CD14-positive monocyte (primary cell): ENCODE measurements around the gene MEOX2. TPM values are rescaled to one million over a fixed set of nuclear protein-coding genes. Genes with fewer than 3 reads are reported as not detected.

Source experiments
- DNase-seq, 3 donors: peaks; one replicate each; pipeline ENCODE4 v3.0.0-alpha.2; 2011 to 2022
- H2AFZ ChIP-seq: 2 replicates; pipeline ENCODE4 v1.6.0; 2012; ENCODE audit warnings: mild to moderate bottlenecking, low read depth, low read length, inconsistent platforms; ENCODE audit not compliant: insufficient read depth, poor library complexity, severe bottlenecking
- H3K27ac ChIP-seq, 2 donors: 1 replicate in 1 of 2; 2 replicates in 1 of 2; pipeline ENCODE4 v1.5.1; 2012 to 2013; ENCODE audit warnings: low read length in 2 of 2, control low read depth in 1 of 2, inconsistent platforms in 1 of 2, low read depth in 1 of 2, mild to moderate bottlenecking in 1 of 2
- H3K27me3 ChIP-seq, 2 donors: one replicate each; pipeline versions ENCODE4 v1.6.0 to v1.6.1; 2011 to 2013; ENCODE audit warnings: low read length in 2 of 2; ENCODE audit not compliant: control insufficient read depth in 2 of 2, insufficient read depth in 2 of 2
- H3K36me3 ChIP-seq, 2 donors: replicated peaks in 1 of 2; 1 replicate in 1 of 2; 2 replicates in 1 of 2; pipeline versions ENCODE4 v1.5.1 to v1.6.1; 2012 to 2013; ENCODE audit warnings: low read length in 2 of 2, control low read depth in 1 of 2, inconsistent platforms in 1 of 2, mild to moderate bottlenecking in 1 of 2; ENCODE audit not compliant: insufficient read depth in 2 of 2, control insufficient read depth in 1 of 2
- H3K4me1 ChIP-seq, 2 donors: 1 replicate in 1 of 2; 2 replicates in 1 of 2; pipeline versions ENCODE4 v1.5.1 to v1.6.1; 2012 to 2013; ENCODE audit warnings: low read length in 2 of 2, control low read depth in 1 of 2, inconsistent platforms in 1 of 2, mild to moderate bottlenecking in 1 of 2, moderate library complexity in 1 of 2; ENCODE audit not compliant: insufficient read depth in 2 of 2, control insufficient read depth in 1 of 2
- H3K4me2 ChIP-seq: replicated peaks from 2 replicates; pipeline ENCODE3; 2012; ENCODE audit warnings: low read length, moderate library complexity, mild to moderate bottlenecking; ENCODE audit not compliant: poor library complexity, severe bottlenecking; ENCODE audit errors: extremely low read depth
- H3K4me3 ChIP-seq, 3 experiments: fragments of 200-600 bp in 1 of 3; sonication (generic) in 1 of 3; replicated peaks in 1 of 3; 1 replicate in 2 of 3; 2 replicates in 1 of 3; pipeline ENCODE4 v1.5.1; 2011 to 2013; ENCODE audit warnings: low read length in 3 of 3, mild to moderate bottlenecking in 3 of 3, control low read depth in 2 of 3, low read depth in 2 of 3, inconsistent platforms in 1 of 3, moderate library complexity in 1 of 3
- H3K79me2 ChIP-seq: 2 replicates; pipeline ENCODE4 v1.6.0; 2012; ENCODE audit warnings: mild to moderate bottlenecking, control low read depth, inconsistent platforms, low read length, moderate library complexity; ENCODE audit not compliant: insufficient read depth
- H3K9ac ChIP-seq: 2 replicates; pipeline ENCODE4 v1.6.0; 2017; ENCODE audit warnings: low read length, mild to moderate bottlenecking; ENCODE audit not compliant: insufficient read depth, poor library complexity, severe bottlenecking
- H3K9me3 ChIP-seq, 2 donors: replicated peaks in 1 of 2; 1 replicate in 1 of 2; 2 replicates in 1 of 2; pipeline versions ENCODE4 v1.5.1 to v1.6.1; 2012 to 2013; ENCODE audit warnings: low read length in 2 of 2, control low read depth in 1 of 2; ENCODE audit not compliant: control insufficient read depth in 1 of 2, insufficient read depth in 1 of 2
- H4K20me1 ChIP-seq: 2 replicates; pipeline ENCODE4 v1.6.0; 2012; ENCODE audit warnings: mild to moderate bottlenecking, low read length, control low read depth, moderate library complexity; ENCODE audit not compliant: insufficient read depth
- H3K27ac Mint-ChIP-seq, 7 donors: one replicate each; pipeline ENCODE4 v1.8.0; 2020; ENCODE audit warnings: mild to moderate bottlenecking in 7 of 7, mixed read lengths in 7 of 7, moderate library complexity in 6 of 7, inconsistent platforms in 2 of 7
- H3K27me3 Mint-ChIP-seq, 3 donors: one replicate each; pipeline ENCODE4 v1.8.0; 2021 to 2022; ENCODE audit warnings: low read depth in 3 of 3, mild to moderate bottlenecking in 3 of 3, mixed read lengths in 3 of 3, moderate library complexity in 3 of 3, inconsistent platforms in 1 of 3
- H3K36me3 Mint-ChIP-seq, 2 donors: one replicate each; pipeline ENCODE4 v1.8.0; 2020; ENCODE audit warnings: mixed read lengths in 2 of 2, inconsistent platforms in 1 of 2, mild to moderate bottlenecking in 1 of 2
- H3K4me1 Mint-ChIP-seq: one replicate; pipeline ENCODE4 v1.8.0; 2020; ENCODE audit warnings: mild to moderate bottlenecking, mixed read lengths
- H3K4me3 Mint-ChIP-seq, 2 donors: one replicate each; pipeline ENCODE4 v1.8.0; 2020; ENCODE audit warnings: mild to moderate bottlenecking in 2 of 2, mixed read lengths in 2 of 2, moderate library complexity in 1 of 2
- H3K9me3 Mint-ChIP-seq, 7 donors: one replicate each; pipeline ENCODE4 v1.8.0; 2020 to 2022; ENCODE audit warnings: mixed read lengths in 7 of 7, mild to moderate bottlenecking in 6 of 7, moderate library complexity in 6 of 7, inconsistent platforms in 2 of 7
- CTCF ChIP-seq: fragments of 200-600 bp; IDR thresholded peaks from one replicate; pipeline ENCODE4 v1.8.0; 2022; ENCODE audit warnings: antibody characterized with exemption, mild to moderate bottlenecking
- WGBS: methylation state at CpG from one replicate; pipeline ENCODE4 v1.1.5; 2013; ENCODE audit warnings: missing lambda C conversion rate; ENCODE audit not compliant: insufficient coverage; 5-methylcytosine and 5-hydroxymethylcytosine counted together
- intact Hi-C, 2 donors: fragments of 100-400 bp; cut with micrococcal nuclease; formaldehyde crosslinking; loops; one replicate each; pipeline versions ENCODE4 v1.15.0 to v1.15.1; 2023
- polyA plus RNA-seq, 3 donors: library from polyadenylated mRNA; depleted of rRNA in 1 of 3; unstranded in 2 of 3; stranded (reverse) in 1 of 3; fragments of 300-500 nt in 2 of 3; fragments of >200 nt in 1 of 3; fragmentation: Illumina TruSeq in 2 of 3; gene quantifications; 1 replicate in 2 of 3; 2 replicates in 1 of 3; pipeline ENCODE4 v1.2.3, GENCODE V29; 2012 to 2021

MEOX2 gene
- polyA plus RNA-seq, 3 donors = not detected

DNA sequence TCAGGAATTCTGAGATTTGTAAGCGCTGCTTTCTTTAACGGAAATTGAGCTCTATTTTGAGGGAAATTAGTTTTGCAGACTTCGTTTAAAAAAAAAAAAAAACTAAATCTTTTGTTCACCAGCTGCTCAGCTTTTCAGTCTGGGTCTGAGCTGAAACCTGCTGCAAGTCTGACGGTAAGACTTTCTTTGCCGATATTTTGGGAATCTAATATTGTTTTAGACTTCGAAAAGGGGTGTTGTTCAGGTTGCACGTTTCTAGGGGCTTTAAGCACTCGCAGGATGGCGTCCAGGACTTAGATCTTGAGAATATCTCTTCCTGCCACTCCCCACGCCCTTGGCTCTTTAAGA, 1.8 kb upstream of the MEOX2 start:
- H3K4me3 Mint-ChIP-seq = peak overlapping the region in 1 of 2 donors; percentile 61
- Histone ChIP-seq H3K9me3 (peaks cover 0 to 24% of the 10 kb centered on the region in 2 donors), H3K4me3 (no peak overlapping the region), H3K79me2 (no peaks in the 10 kb centered on the region), H3K27me3 (peaks cover 44 to 62% of the 10 kb centered on the region in 2 donors), H3K4me2 (no peak overlapping the region), H2AFZ (no peak overlapping the region), H3K4me1 (no peaks in the 10 kb centered on the region), H3K27ac (no peak overlapping the region), H3K36me3 (no peaks in the 10 kb centered on the region), H3K9ac (no peak overlapping the region), H4K20me1 (no peaks in the 10 kb centered on the region)
- H3K9me3 Mint-ChIP-seq = peaks cover 0 to 19% (median 3%) of the 10 kb centered on the region in 7 donors
- 17% methylated on average over 2 of the region's 10 CpGs for WGBS
- no peak for TF ChIP-seq CTCF
- peaks cover 9% of the 10 kb centered on the region for H3K4me1 Mint-ChIP-seq
- peaks cover 0 to 2% of the 10 kb centered on the region in 2 donors for H3K36me3 Mint-ChIP-seq
- intact Hi-C loops = no loop called here
- no peak for DNase-seq
- H3K27ac Mint-ChIP-seq = no peak overlapping the region
- peaks cover 50 to 54% (median 52%) of the 10 kb centered on the region in 3 donors for H3K27me3 Mint-ChIP-seq

- H3K79me2 ChIP-seq = no peaks in the 10 kb centered on the region
- no peaks in the 10 kb centered on the region for H3K4me1 ChIP-seq
- H3K4me1 Mint-ChIP-seq = peaks cover 9% of the 10 kb centered on the region
- WGBS = 5% methylated on average over 18 of the region's 21 CpGs
- H3K9ac ChIP-seq = no peak overlapping the region
- peaks cover 0 to 24% of the 10 kb centered on the region in 2 donors for H3K9me3 ChIP-seq
- no peak overlapping the region for H3K4me3 ChIP-seq
- peaks cover 0 to 2% of the 10 kb centered on the region in 2 donors for H3K36me3 Mint-ChIP-seq
- intact Hi-C loops = no loop called here
- peaks cover 50 to 54% (median 52%) of the 10 kb centered on the region in 3 donors for H3K27me3 Mint-ChIP-seq
- no peaks in the 10 kb centered on the region for H3K36me3 ChIP-seq
- peaks cover 44 to 66% of the 10 kb centered on the region in 2 donors for H3K27me3 ChIP-seq
- peak overlapping the region in 1 of 2 donors; percentile 90 for H3K4me3 Mint-ChIP-seq
- H2AFZ ChIP-seq = no peak overlapping the region
- TF ChIP-seq CTCF = no peak
- peaks cover 0 to 19% (median 3%) of the 10 kb centered on the region in 7 donors for H3K9me3 Mint-ChIP-seq
- no peak for DNase-seq
- H3K4me2 ChIP-seq = no peak overlapping the region
- no peak overlapping the region for H3K27ac Mint-ChIP-seq
- no peaks in the 10 kb centered on the region for H4K20me1 ChIP-seq
- no peak overlapping the region for H3K27ac ChIP-seq
These were observed 1.2 kb upstream of the MEOX2 start for GRCh38 chr7:15687546-15688278.
